ENCODE results near the gene BTC. TPM values are rescaled to one million over a fixed set of nuclear protein-coding genes. Genes with fewer than 3 reads are reported as not detected.

BTC gene
- polyA plus RNA-seq, 4 donors = 1.3 to 6.4 (median 3.1) TPM

GRCh38 chr4:74772106-74772505, 22.2 kb downstream of the BTC start:
- FAIRE-seq = no peak
- 82 to 93% (median 84%) methylated on average over 2 of the region's 2 CpGs for WGBS, 3 donors
- no peak for DNase-seq
- Histone ChIP-seq H3K36me3 (ENCODE audit: control insufficient read depth in 3 of 3, insufficient read depth in 2 of 3, low read depth in 1 of 3, low read length in 3 of 3) (no peaks in the 10 kb centered on the region), H3K9me3 (ENCODE audit: control insufficient read depth in 2 of 2, insufficient read depth in 1 of 2, low read depth in 1 of 2, low read length in 1 of 2) (no peaks in the 10 kb centered on the region), H3K27me3 (ENCODE audit: control insufficient read depth in 3 of 3, insufficient read depth in 3 of 3, low read length in 3 of 3) (no peaks in the 10 kb centered on the region), H3K4me3 (ENCODE audit: low read depth in 1 of 3, low read length in 3 of 3) (no peak overlapping the region), H3K27ac (ENCODE audit: low read depth in 1 of 3, low read length in 2 of 3) (no peak overlapping the region), H3K4me1 (ENCODE audit: control insufficient read depth in 3 of 3, insufficient read depth in 2 of 3, low read depth in 1 of 3, low read length in 2 of 3) (peaks cover 0 to 5% (median 0%) of the 10 kb centered on the region in 3 donors)

- FAIRE-seq (no peak), DNase-seq (no peak)
- Histone ChIP-seq H3K4me1 (ENCODE audit: control insufficient read depth in 3 of 3, insufficient read depth in 2 of 3, low read depth in 1 of 3, low read length in 2 of 3) (peaks cover 0 to 5% (median 0%) of the 10 kb centered on the region in 3 donors), H3K27me3 (ENCODE audit: control insufficient read depth in 3 of 3, insufficient read depth in 3 of 3, low read length in 3 of 3) (no peaks in the 10 kb centered on the region), H3K4me3 (ENCODE audit: low read depth in 1 of 3, low read length in 3 of 3) (no peak overlapping the region), H3K36me3 (ENCODE audit: control insufficient read depth in 3 of 3, insufficient read depth in 2 of 3, low read depth in 1 of 3, low read length in 3 of 3) (no peaks in the 10 kb centered on the region), H3K27ac (ENCODE audit: low read depth in 1 of 3, low read length in 2 of 3) (no peak overlapping the region), H3K9me3 (ENCODE audit: control insufficient read depth in 2 of 2, insufficient read depth in 1 of 2, low read depth in 1 of 2, low read length in 1 of 2) (no peaks in the 10 kb centered on the region)
- WGBS, 3 donors = 81 to 87% (median 85%) methylated on average over 4 of the region's 4 CpGs
These were observed 24.0 kb downstream of the BTC start for GRCh38 chr4:74770226-74770910.

GRCh38 chr4:74768857-74769525, 25.3 kb downstream of the BTC start:
- DNase-seq (peak; percentile 9 to 80), FAIRE-seq (no peak)
- H3K27ac ChIP-seq (ENCODE audit: low read depth in 1 of 3, low read length in 2 of 3) = peak overlapping the region in 2 of 3 donors; percentile 11 to 39
- H3K4me1 ChIP-seq (ENCODE audit: control insufficient read depth in 3 of 3, insufficient read depth in 2 of 3, low read depth in 1 of 3, low read length in 2 of 3) = peaks cover 0 to 5% (median 0%) of the 10 kb centered on the region in 3 donors
- no peaks in the 10 kb centered on the region for H3K27me3 ChIP-seq (ENCODE audit: control insufficient read depth in 3 of 3, insufficient read depth in 3 of 3, low read length in 3 of 3)
- H3K4me3 ChIP-seq (ENCODE audit: low read depth in 1 of 3, low read length in 3 of 3) = no peak overlapping the region
- no peaks in the 10 kb centered on the region for H3K36me3 ChIP-seq (ENCODE audit: control insufficient read depth in 3 of 3, insufficient read depth in 2 of 3, low read depth in 1 of 3, low read length in 3 of 3)
- WGBS, 3 donors = 12 to 41% (median 30%) methylated on average over 2 of the region's 2 CpGs
- H3K9me3 ChIP-seq (ENCODE audit: control insufficient read depth in 2 of 2, insufficient read depth in 1 of 2, low read depth in 1 of 2, low read length in 1 of 2) = no peaks in the 10 kb centered on the region

GRCh38 chr4:74764119-74764518, 30.2 kb downstream of the BTC start:
- Histone ChIP-seq H3K27ac (ENCODE audit: low read depth in 1 of 3, low read length in 2 of 3) (no peak overlapping the region), H3K4me3 (ENCODE audit: low read depth in 1 of 3, low read length in 3 of 3) (no peak overlapping the region), H3K4me1 (ENCODE audit: control insufficient read depth in 3 of 3, insufficient read depth in 2 of 3, low read depth in 1 of 3, low read length in 2 of 3) (peaks cover 0 to under 1% (median 0%) of the 10 kb centered on the region in 3 donors), H3K27me3 (ENCODE audit: control insufficient read depth in 3 of 3, insufficient read depth in 3 of 3, low read length in 3 of 3) (no peaks in the 10 kb centered on the region), H3K9me3 (ENCODE audit: control insufficient read depth in 2 of 2, insufficient read depth in 1 of 2, low read depth in 1 of 2, low read length in 1 of 2) (no peaks in the 10 kb centered on the region), H3K36me3 (ENCODE audit: control insufficient read depth in 3 of 3, insufficient read depth in 2 of 3, low read depth in 1 of 3, low read length in 3 of 3) (no peaks in the 10 kb centered on the region)
- WGBS, 3 donors = 85 to 97% (median 89%) methylated on average over 2 of the region's 2 CpGs
- DNase-seq = no peak
- FAIRE-seq = no peak

- Histone ChIP-seq H3K9me3 (ENCODE audit: control insufficient read depth in 2 of 2, insufficient read depth in 1 of 2, low read depth in 1 of 2, low read length in 1 of 2) (no peaks in the 10 kb centered on the region), H3K27me3 (ENCODE audit: control insufficient read depth in 3 of 3, insufficient read depth in 3 of 3, low read length in 3 of 3) (no peaks in the 10 kb centered on the region), H3K36me3 (ENCODE audit: control insufficient read depth in 3 of 3, insufficient read depth in 2 of 3, low read depth in 1 of 3, low read length in 3 of 3) (peaks cover 0 to 3% (median 0%) of the 10 kb centered on the region in 3 donors), H3K27ac (ENCODE audit: low read depth in 1 of 3, low read length in 2 of 3) (no peak overlapping the region), H3K4me1 (ENCODE audit: control insufficient read depth in 3 of 3, insufficient read depth in 2 of 3, low read depth in 1 of 3, low read length in 2 of 3) (no peaks in the 10 kb centered on the region), H3K4me3 (ENCODE audit: low read depth in 1 of 3, low read length in 3 of 3) (no peak overlapping the region)
- FAIRE-seq (no peak), DNase-seq (no peak)
- WGBS, 3 donors = 58 to 78% (median 59%) methylated on average over 5 of the region's 5 CpGs
These were observed 35.7 kb downstream of the BTC start for GRCh38 chr4:74758551-74759145.

GRCh38 chr4:74757136-74757535, 37.2 kb downstream of the BTC start:
- no peaks in the 10 kb centered on the region for H3K4me1 ChIP-seq (ENCODE audit: control insufficient read depth in 3 of 3, insufficient read depth in 2 of 3, low read depth in 1 of 3, low read length in 2 of 3)
- no peaks in the 10 kb centered on the region for H3K27me3 ChIP-seq (ENCODE audit: control insufficient read depth in 3 of 3, insufficient read depth in 3 of 3, low read length in 3 of 3)
- DNase-seq (no peak), FAIRE-seq (no peak)
- no peak overlapping the region for H3K27ac ChIP-seq (ENCODE audit: low read depth in 1 of 3, low read length in 2 of 3)
- no peaks in the 10 kb centered on the region for H3K9me3 ChIP-seq (ENCODE audit: control insufficient read depth in 2 of 2, insufficient read depth in 1 of 2, low read depth in 1 of 2, low read length in 1 of 2)
- H3K4me3 ChIP-seq (ENCODE audit: low read depth in 1 of 3, low read length in 3 of 3) = no peak overlapping the region
- H3K36me3 ChIP-seq (ENCODE audit: control insufficient read depth in 3 of 3, insufficient read depth in 2 of 3, low read depth in 1 of 3, low read length in 3 of 3) = peaks cover 0 to 3% (median 0%) of the 10 kb centered on the region in 3 donors

GRCh38 chr4:74755486-74755885, 38.8 kb downstream of the BTC start:
- Histone ChIP-seq H3K27me3 (ENCODE audit: control insufficient read depth in 3 of 3, insufficient read depth in 3 of 3, low read length in 3 of 3) (no peaks in the 10 kb centered on the region), H3K36me3 (ENCODE audit: control insufficient read depth in 3 of 3, insufficient read depth in 2 of 3, low read depth in 1 of 3, low read length in 3 of 3) (peaks cover 0 to 3% (median 0%) of the 10 kb centered on the region in 3 donors), H3K9me3 (ENCODE audit: control insufficient read depth in 2 of 2, insufficient read depth in 1 of 2, low read depth in 1 of 2, low read length in 1 of 2) (no peaks in the 10 kb centered on the region), H3K4me3 (ENCODE audit: low read depth in 1 of 3, low read length in 3 of 3) (no peak overlapping the region), H3K27ac (ENCODE audit: low read depth in 1 of 3, low read length in 2 of 3) (no peak overlapping the region), H3K4me1 (ENCODE audit: control insufficient read depth in 3 of 3, insufficient read depth in 2 of 3, low read depth in 1 of 3, low read length in 2 of 3) (no peaks in the 10 kb centered on the region)
- DNase-seq (no peak), FAIRE-seq (no peak)
- WGBS, 3 donors = 64 to 86% (median 78%) methylated on average over 7 of the region's 7 CpGs

GRCh38 chr4:74754218-74754617, 40.1 kb downstream of the BTC start:
- no peak overlapping the region for H3K27ac ChIP-seq (ENCODE audit: low read depth in 1 of 3, low read length in 2 of 3)
- no peaks in the 10 kb centered on the region for H3K27me3 ChIP-seq (ENCODE audit: control insufficient read depth in 3 of 3, insufficient read depth in 3 of 3, low read length in 3 of 3)
- H3K4me3 ChIP-seq (ENCODE audit: low read depth in 1 of 3, low read length in 3 of 3) = no peak overlapping the region
- H3K36me3 ChIP-seq (ENCODE audit: control insufficient read depth in 3 of 3, insufficient read depth in 2 of 3, low read depth in 1 of 3, low read length in 3 of 3) = peaks cover 0 to 3% (median 0%) of the 10 kb centered on the region in 3 donors
- no peaks in the 10 kb centered on the region for H3K9me3 ChIP-seq (ENCODE audit: control insufficient read depth in 2 of 2, insufficient read depth in 1 of 2, low read depth in 1 of 2, low read length in 1 of 2)
- no peak for DNase-seq
- FAIRE-seq = no peak
- no peaks in the 10 kb centered on the region for H3K4me1 ChIP-seq (ENCODE audit: control insufficient read depth in 3 of 3, insufficient read depth in 2 of 3, low read depth in 1 of 3, low read length in 2 of 3)
